Fibroblast of pulmonary artery (primary cell): ENCODE results near the gene CCNJL.

Source experiments
- DNase-seq: peaks from one replicate; pipeline ENCODE4 v3.0.0-alpha.2; 2010; ENCODE audit warnings: low read depth
- H3K4me3 ChIP-seq: replicated peaks from 2 replicates; pipeline ENCODE4 v1.5.1; 2011; ENCODE audit warnings: low read depth, mild to moderate bottlenecking, control low read depth, low read length, moderate library complexity
- TF ChIP-seq, protein P1 (sequence below): IDR thresholded peaks from 2 replicates; pipeline ENCODE4 v1.5.1; 2011; ENCODE audit warnings: mild to moderate bottlenecking, control low read depth, low read length, inconsistent platforms; ENCODE audit errors: missing control alignments

The CCNJL gene

GRCh38 chr5:160266752-160267345 lies 45.5 kb downstream of the CCNJL start:
- H3K4me3 ChIP-seq, result no peak overlapping the region
- no peak for DNase-seq
- TF ChIP-seq, protein P1, sequence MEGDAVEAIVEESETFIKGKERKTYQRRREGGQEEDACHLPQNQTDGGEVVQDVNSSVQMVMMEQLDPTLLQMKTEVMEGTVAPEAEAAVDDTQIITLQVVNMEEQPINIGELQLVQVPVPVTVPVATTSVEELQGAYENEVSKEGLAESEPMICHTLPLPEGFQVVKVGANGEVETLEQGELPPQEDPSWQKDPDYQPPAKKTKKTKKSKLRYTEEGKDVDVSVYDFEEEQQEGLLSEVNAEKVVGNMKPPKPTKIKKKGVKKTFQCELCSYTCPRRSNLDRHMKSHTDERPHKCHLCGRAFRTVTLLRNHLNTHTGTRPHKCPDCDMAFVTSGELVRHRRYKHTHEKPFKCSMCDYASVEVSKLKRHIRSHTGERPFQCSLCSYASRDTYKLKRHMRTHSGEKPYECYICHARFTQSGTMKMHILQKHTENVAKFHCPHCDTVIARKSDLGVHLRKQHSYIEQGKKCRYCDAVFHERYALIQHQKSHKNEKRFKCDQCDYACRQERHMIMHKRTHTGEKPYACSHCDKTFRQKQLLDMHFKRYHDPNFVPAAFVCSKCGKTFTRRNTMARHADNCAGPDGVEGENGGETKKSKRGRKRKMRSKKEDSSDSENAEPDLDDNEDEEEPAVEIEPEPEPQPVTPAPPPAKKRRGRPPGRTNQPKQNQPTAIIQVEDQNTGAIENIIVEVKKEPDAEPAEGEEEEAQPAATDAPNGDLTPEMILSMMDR, result peak; percentile 1

- no peak for DNase-seq
- TF ChIP-seq, protein P1, result no peak
- H3K4me3 ChIP-seq, result no peak overlapping the region
Observed at GRCh38 chr5:160266044-160266443, 46.3 kb downstream of the CCNJL start.

DNA sequence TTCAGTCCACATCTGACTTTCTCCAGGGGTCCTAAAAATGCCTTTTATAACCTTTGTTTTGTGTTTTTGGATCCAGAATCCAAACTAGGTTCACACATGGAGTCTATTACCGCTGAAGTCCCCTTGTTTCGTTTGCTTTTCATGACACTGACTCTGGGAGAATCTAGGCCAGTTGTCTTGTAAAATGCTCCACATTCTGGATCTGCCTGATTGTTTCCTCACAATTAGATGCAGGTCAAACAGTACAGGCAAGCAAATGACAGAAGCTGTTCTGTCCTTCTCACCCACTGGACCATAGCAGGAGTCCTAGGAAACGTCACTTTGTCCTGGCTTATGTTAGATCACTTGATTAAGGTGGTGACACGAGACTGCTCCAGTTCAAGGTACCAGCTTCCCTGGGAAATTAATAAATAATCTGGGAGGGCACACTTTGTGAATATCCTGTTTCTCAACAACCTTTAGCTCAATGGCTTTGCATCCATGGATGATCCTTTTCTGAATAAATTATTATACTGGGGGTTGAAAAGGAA lies 49.0 kb downstream of the CCNJL start:
- TF ChIP-seq, protein P1, result no peak
- no peak overlapping the region for H3K4me3 ChIP-seq
- DNase-seq, result no peak

GRCh38 chr5:160262151-160263074 lies 50.0 kb downstream of the CCNJL start:
- TF ChIP-seq, protein P1, result no peak
- DNase-seq, result peak; percentile 16

GRCh38 chr5:160260881-160261815 lies 51.2 kb downstream of the CCNJL start:
- H3K4me3 ChIP-seq, result no peak overlapping the region
- TF ChIP-seq, protein P1, result no peak
- peak; percentile 95 for DNase-seq

More at GRCh38 chr5:160262151-160263074, 50.0 kb downstream of the CCNJL start:
- H3K4me3 ChIP-seq, result no peak overlapping the region

- H3K4me3 ChIP-seq, result no peak overlapping the region
- TF ChIP-seq, protein P1, result no peak
- no peak for DNase-seq
Observed at GRCh38 chr5:160260006-160260775, 52.2 kb downstream of the CCNJL start.
